Panc1 (cell line): ENCODE results near the gene ANKRD60.

Experiments used
- CTCF ChIP-seq: fragments of 450-650 bp; IDR thresholded peaks from 2 replicates; pipeline ENCODE4 v1.5.1; 2017; ENCODE audit warnings: mild to moderate bottlenecking
- POLR2AphosphoS5 ChIP-seq: IDR thresholded peaks from 2 replicates; pipeline ENCODE4 v1.6.1; 2012; ENCODE audit warnings: mild to moderate bottlenecking, low read depth, low read length, moderate library complexity
- REST ChIP-seq, 2 experiments: IDR thresholded peaks; 2 replicates each; pipeline ENCODE4 v1.6.1; 2011 to 2012; ENCODE audit warnings: low read depth in 2 of 2, control low read depth in 1 of 2, low read length in 1 of 2, mild to moderate bottlenecking in 1 of 2, moderate library complexity in 1 of 2; ENCODE audit not compliant: insufficient read depth in 1 of 2
- SIN3A ChIP-seq: IDR thresholded peaks from 2 replicates; pipeline ENCODE4 v1.6.1; 2012; ENCODE audit warnings: low read depth, mild to moderate bottlenecking, low read length, moderate library complexity, borderline replicate concordance; ENCODE audit not compliant: insufficient read depth

- TF ChIP-seq CTCF: no peak
- TF ChIP-seq REST (IDR thresholded peaks at IDR 0.05; ENCODE audit: insufficient read depth in 1 of 2, low read depth in 2 of 2, low read length in 1 of 2): no peak
- TF ChIP-seq POLR2AphosphoS5: no peak
- no peak for TF ChIP-seq SIN3A
These were observed 27.9 kb upstream of the ANKRD60 start for GRCh38 chr20:58256307-58256706.
